AG09319 (cell line): ENCODE measurements around the gene CHRD.

ENCODE experiments used
- DNase-seq: peaks from one replicate; pipeline ENCODE4 v3.0.0-alpha.2; 2010; ENCODE audit warnings: low read depth; ENCODE audit errors: extremely low read depth
- TF ChIP-seq, protein P1 (sequence below): IDR thresholded peaks from 2 replicates; pipeline ENCODE4 v1.5.1; 2011; ENCODE audit warnings: low read depth, mild to moderate bottlenecking, inconsistent platforms, low read length, moderate library complexity

Gene CHRD

GRCh38 chr3:184395320-184395660 lies 15.4 kb downstream of the CHRD start:
- no peak for DNase-seq

GRCh38 chr3:184399410-184399809 lies 19.6 kb downstream of the CHRD start:
- peak; percentile 66 for DNase-seq
- TF ChIP-seq, protein P1, sequence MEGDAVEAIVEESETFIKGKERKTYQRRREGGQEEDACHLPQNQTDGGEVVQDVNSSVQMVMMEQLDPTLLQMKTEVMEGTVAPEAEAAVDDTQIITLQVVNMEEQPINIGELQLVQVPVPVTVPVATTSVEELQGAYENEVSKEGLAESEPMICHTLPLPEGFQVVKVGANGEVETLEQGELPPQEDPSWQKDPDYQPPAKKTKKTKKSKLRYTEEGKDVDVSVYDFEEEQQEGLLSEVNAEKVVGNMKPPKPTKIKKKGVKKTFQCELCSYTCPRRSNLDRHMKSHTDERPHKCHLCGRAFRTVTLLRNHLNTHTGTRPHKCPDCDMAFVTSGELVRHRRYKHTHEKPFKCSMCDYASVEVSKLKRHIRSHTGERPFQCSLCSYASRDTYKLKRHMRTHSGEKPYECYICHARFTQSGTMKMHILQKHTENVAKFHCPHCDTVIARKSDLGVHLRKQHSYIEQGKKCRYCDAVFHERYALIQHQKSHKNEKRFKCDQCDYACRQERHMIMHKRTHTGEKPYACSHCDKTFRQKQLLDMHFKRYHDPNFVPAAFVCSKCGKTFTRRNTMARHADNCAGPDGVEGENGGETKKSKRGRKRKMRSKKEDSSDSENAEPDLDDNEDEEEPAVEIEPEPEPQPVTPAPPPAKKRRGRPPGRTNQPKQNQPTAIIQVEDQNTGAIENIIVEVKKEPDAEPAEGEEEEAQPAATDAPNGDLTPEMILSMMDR = no peak

More at GRCh38 chr3:184395320-184395660, 15.4 kb downstream of the CHRD start:
- TF ChIP-seq, protein P1 = no peak

DNA sequence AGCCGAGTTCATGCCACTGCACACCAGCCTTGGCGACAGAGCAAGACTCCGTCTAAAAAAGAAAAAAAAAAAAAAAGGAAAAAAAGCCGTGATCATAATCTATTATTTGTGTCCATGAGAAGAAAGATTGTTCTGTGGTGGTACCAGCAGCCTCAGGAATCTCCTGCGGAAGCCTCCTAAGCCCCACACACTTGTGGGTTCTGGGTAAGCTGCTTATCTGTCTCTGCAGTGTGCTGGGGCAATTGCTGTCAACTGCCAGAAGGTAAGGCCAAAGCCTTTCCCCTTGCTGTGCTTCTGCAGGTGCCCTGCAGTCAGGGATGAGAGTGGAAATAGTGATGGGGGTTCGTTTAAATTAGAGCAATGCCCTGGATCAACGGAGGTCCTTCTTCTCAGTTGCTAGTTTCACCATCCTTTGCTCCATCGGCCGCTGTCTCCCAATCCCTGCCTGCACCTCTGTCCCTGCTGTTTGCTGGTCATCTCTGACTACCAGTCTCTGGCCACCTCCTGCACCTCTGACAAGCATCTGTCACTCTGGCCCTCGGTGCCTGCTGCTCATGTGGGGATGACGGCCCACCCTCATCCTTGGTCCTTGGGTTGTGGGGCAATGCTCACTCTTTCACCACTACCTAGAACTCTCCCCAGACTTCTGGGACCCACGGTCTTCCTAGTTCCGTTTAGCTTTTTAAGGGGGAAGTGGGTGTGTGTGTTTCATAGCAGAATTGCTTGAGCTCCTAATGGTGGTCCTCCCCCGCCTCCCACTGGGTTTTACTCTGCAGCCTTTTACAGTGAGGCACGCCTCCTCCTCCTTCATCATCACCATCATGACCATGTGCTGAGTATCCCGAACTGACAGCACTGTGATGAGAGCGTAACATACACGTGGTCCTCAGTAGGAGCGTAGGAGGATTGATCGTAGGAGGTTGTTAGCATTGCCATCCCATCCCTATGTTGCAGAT lies 25.5 kb downstream of the CHRD start:
- DNase-seq = no peak
- TF ChIP-seq, protein P1 = no peak

DNA sequence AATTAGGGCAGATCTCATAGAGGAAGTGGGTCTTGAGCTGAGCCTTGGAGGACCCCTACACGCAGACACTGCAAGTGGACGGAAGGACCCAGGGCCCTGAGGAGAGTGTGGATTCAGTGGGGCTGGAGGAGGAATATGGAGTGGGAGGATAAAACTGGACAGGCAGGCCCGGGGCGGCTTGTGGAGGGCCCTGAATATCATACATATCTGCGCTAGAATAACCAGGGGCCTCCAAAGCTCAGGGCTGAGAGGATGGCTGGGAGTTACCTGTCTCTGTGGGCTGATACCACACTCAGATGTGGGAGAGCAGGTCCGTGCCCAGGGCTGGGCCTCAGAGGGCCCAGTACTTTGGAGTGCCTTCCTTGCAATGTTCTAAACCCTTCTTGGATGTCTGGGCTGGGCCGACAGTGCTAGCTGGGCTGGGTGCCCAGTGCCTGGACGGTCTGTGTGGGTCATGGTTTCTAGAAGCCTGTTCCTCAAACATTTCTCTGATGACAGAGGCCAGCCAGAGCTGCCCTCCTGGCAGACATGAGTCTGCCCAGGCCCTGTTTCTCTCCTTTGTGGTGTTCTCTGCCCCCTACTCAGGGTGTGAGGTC lies 29.6 kb downstream of the CHRD start:
- DNase-seq = no peak
- TF ChIP-seq, protein P1 = no peak

GRCh38 chr3:184409946-184410500 lies 30.2 kb downstream of the CHRD start:
- no peak for DNase-seq
- TF ChIP-seq, protein P1 = no peak

GRCh38 chr3:184414418-184415202 lies 34.8 kb downstream of the CHRD start:
- no peak for DNase-seq
- TF ChIP-seq, protein P1 = no peak

DNA sequence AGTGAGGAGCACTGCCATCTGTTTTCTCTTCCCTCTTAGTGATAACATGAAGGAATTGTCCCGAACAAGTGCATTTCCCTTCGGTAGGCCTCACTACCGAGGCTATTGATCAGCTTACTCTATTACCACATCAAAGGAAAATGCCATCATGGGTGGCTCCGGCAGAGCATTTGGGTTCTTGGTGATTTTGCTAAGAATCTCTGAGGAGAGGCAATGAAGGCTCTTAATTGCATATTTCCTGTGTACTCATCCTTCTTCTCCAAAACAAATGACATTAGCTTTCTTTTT lies 35.3 kb downstream of the CHRD start:
- TF ChIP-seq, protein P1 = no peak
- no peak for DNase-seq
